ENCODE results near the gene ELL3.
A peak's percentile ranks its signal among the peaks of the same experiment; 100 is the strongest.

Gene ELL3

GRCh38 chr15:43793647-43794046 is 16.9 kb upstream of the ELL3 start:
- Histone ChIP-seq H3K4me3 (peak overlapping the region; percentile 97 to 98), H3K27ac (peak overlapping the region; percentile 99 to 100), H3K9me3 (no peaks in the 10 kb centered on the region), H3K27me3 (no peaks in the 10 kb centered on the region), H3K4me1 (peaks cover 0 to 58% (median 40%) of the 10 kb centered on the region in 4 donors), H3K36me3 (peaks cover 24 to 36% (median 25%) of the 10 kb centered on the region in 3 donors)
- TF ChIP-seq CTCF (IDR thresholded peaks at IDR 0.05), result no peak
- intact Hi-C loops (cut with DNase I; ENCODE audit: low total_unique reads), result no loop called here
- DNase-seq, result no peak

- no peak for TF ChIP-seq CTCF (IDR thresholded peaks at IDR 0.05)
- Histone ChIP-seq H3K27me3 (no peaks in the 10 kb centered on the region), H3K27ac (peak overlapping the region; percentile 99 to 100), H3K9me3 (no peaks in the 10 kb centered on the region), H3K4me3 (peak overlapping the region; percentile 97 to 98), H3K4me1 (peaks cover 0 to 51% (median 36%) of the 10 kb centered on the region in 4 donors), H3K36me3 (peaks cover 24 to 35% (median 25%) of the 10 kb centered on the region in 3 donors)
- DNase-seq, result no peak
- intact Hi-C loops (cut with DNase I; ENCODE audit: low total_unique reads), result no loop called here
These were observed 16.2 kb upstream of the ELL3 start for GRCh38 chr15:43792761-43793476.

GRCh38 chr15:43791993-43792760 is 15.4 kb upstream of the ELL3 start, which contains the start of gene SERF2:
TSS of gene SERF2 (plus strand) at chr15:43792320. CDS start at chr15:43792377, 57 bp downstream.
- TF ChIP-seq CTCF (IDR thresholded peaks at IDR 0.05), result no peak
- no peaks in the 10 kb centered on the region for H3K9me3 ChIP-seq
- peaks cover 24 to 34% (median 25%) of the 10 kb centered on the region in 3 donors for H3K36me3 ChIP-seq
- H3K27ac ChIP-seq, result peak within 1 kb of the TSS; percentile 99 to 100
- no peaks in the 10 kb centered on the region for H3K27me3 ChIP-seq
- intact Hi-C loops (cut with DNase I; ENCODE audit: low total_unique reads), result no loop called here
- H3K4me1 ChIP-seq, result peaks cover 0 to 44% (median 32%) of the 10 kb centered on the region in 4 donors
- peak; percentile 100 for DNase-seq
- peak within 1 kb of the TSS; percentile 97 to 98 for H3K4me3 ChIP-seq

GRCh38 chr15:43789409-43789808 is 12.6 kb upstream of the ELL3 start:
- TF ChIP-seq CTCF (IDR thresholded peaks at IDR 0.05), result no peak
- no peak overlapping the region for H3K27ac ChIP-seq

GRCh38 chr15:43779016-43779415 is 2.2 kb upstream of the ELL3 start:
- Histone ChIP-seq H3K4me1 (peaks cover 0 to 22% (median 13%) of the 10 kb centered on the region in 4 donors), H3K36me3 (peaks cover 0 to 3% (median under 1%) of the 10 kb centered on the region in 3 donors), H3K27me3 (no peaks in the 10 kb centered on the region), H3K9me3 (no peaks in the 10 kb centered on the region), H3K27ac (no peak overlapping the region), H3K4me3 (no peak overlapping the region)
- TF ChIP-seq CTCF (IDR thresholded peaks at IDR 0.05), result no peak
- no peak for DNase-seq
- intact Hi-C loops (cut with DNase I; ENCODE audit: low total_unique reads), result loop anchor here (10.0 kb wide), 1 partner anchor 264 kb away; the partner anchor contains the start of gene MAP1A

More at GRCh38 chr15:43789409-43789808, 12.6 kb upstream of the ELL3 start:
- H3K9me3 ChIP-seq, result no peaks in the 10 kb centered on the region
- no peak overlapping the region for H3K4me3 ChIP-seq
- no peak for DNase-seq
- H3K4me1 ChIP-seq, result peaks cover 0 to 16% (median 14%) of the 10 kb centered on the region in 4 donors
- peaks cover 0 to 9% (median 9%) of the 10 kb centered on the region in 3 donors for H3K36me3 ChIP-seq
- no peaks in the 10 kb centered on the region for H3K27me3 ChIP-seq
- intact Hi-C loops (cut with DNase I; ENCODE audit: low total_unique reads), result no loop called here

Measured in tibial artery (tissue), 4 donors.